H1 (cell line): ENCODE results near the gene OR13A1. TPM values are rescaled to one million over a fixed set of nuclear protein-coding genes. Genes with fewer than 3 reads are reported as not detected.

Source experiments
- ASH2L ChIP-seq: fragments of 200-600, 300-600 bp; sonication (generic); IDR thresholded peaks from one replicate; pipeline ENCODE4 v1.7.1; 2017; ENCODE audit warnings: low read length
- BRCA1 ChIP-seq: IDR thresholded peaks from 2 replicates; pipeline ENCODE4 v1.6.1; 2012; ENCODE audit warnings: low read depth, low read length, improper control_type of control experiment
- CHD7 ChIP-seq: fragments of 300-600 bp; sonication (generic); IDR thresholded peaks from 2 replicates; pipeline ENCODE4 v1.7.1; 2012; ENCODE audit warnings: low read length, moderate library complexity, mild to moderate bottlenecking, inconsistent platforms; ENCODE audit not compliant: insufficient replicate concordance
- CTCF ChIP-seq, 3 experiments: IDR thresholded peaks; 1 replicate in 2 of 3; 2 replicates in 1 of 3; pipeline versions ENCODE4 v1.5.1 to v1.6.1; 2011; ENCODE audit warnings: low read length in 3 of 3, mild to moderate bottlenecking in 3 of 3, inconsistent platforms in 2 of 3, low read depth in 1 of 3, moderate library complexity in 1 of 3; ENCODE audit not compliant: insufficient read depth in 1 of 3; ENCODE audit errors: control extremely low read depth in 1 of 3
- HDAC2 ChIP-seq, 2 experiments: fragments of 300-600 bp in 1 of 2; sonication (generic) in 1 of 2; IDR thresholded peaks; 2 replicates each; pipeline ENCODE4 v1.6.1; 2011 to 2012; ENCODE audit warnings: low read depth in 2 of 2, low read length in 2 of 2, mild to moderate bottlenecking in 2 of 2, moderate library complexity in 2 of 2, borderline replicate concordance in 1 of 2, inconsistent platforms in 1 of 2
- SP2 ChIP-seq: IDR thresholded peaks from 2 replicates; pipeline ENCODE4 v1.6.1; 2012; ENCODE audit warnings: mild to moderate bottlenecking, low read length, inconsistent platforms
- TBP ChIP-seq: IDR thresholded peaks from 2 replicates; pipeline ENCODE4 v1.6.1; 2011; ENCODE audit warnings: low read depth, low read length, improper control_type of control experiment
- polyA plus RNA-seq, 7 experiments: library from polyadenylated mRNA; depleted of rRNA in 3 of 7; stranded (reverse) in 5 of 7; unstranded in 2 of 7; fragments of >200 nt in 5 of 7; fragments of 200-250 nt in 2 of 7; gene quantifications; 1 replicate in 5 of 7; 2 replicates in 1 of 7; 4 replicates in 1 of 7; pipeline versions ENCODE4 v1.2.1 to v1.2.3, GENCODE V29; 2011 to 2013; ENCODE audit warnings: missing spikeins in 2 of 7, mixed read lengths in 2 of 7
- total RNA-seq: library from RNA; stranded (reverse); fragmentation: NEBNext Ultra II Directional; extraction: Animal tissue kit (Norgen Biotek cat#: 25700); gene quantifications from 2 replicates; pipeline ENCODE4 v1.2.1, GENCODE V29; 2021

OR13A1 gene
- total and polyA plus RNA-seq, 2 of the 8 experiments (the other 6 are each of a cell fraction or from before 2014, with no cell fraction given) = 0.53 TPM; not detected in 1

- TF ChIP-seq CHD7 = no peak
- no peak for TF ChIP-seq CTCF (IDR thresholded peaks at IDR 0.05; ENCODE audit: control extremely low read depth in 1 of 3, insufficient read depth in 1 of 3, low read depth in 1 of 3, low read length in 3 of 3)
- TF ChIP-seq TBP = no peak
- no peak for TF ChIP-seq HDAC2 (IDR thresholded peaks at IDR 0.05; ENCODE audit: borderline replicate concordance in 1 of 2, low read depth in 2 of 2, low read length in 2 of 2)
- no peak for TF ChIP-seq ASH2L
- no peak for TF ChIP-seq SP2
- TF ChIP-seq BRCA1 = no peak
- TF ChIP-seq, all 59 proteins: peak for 0
Observed at GRCh38 chr10:45286980-45287379, 28.4 kb downstream of the OR13A1 start (continued).
